ENCODE measurements around the gene UNC119B. TPM values are rescaled to one million over a fixed set of nuclear protein-coding genes. Genes with fewer than 3 reads are reported as not detected.

The UNC119B gene
- total and polyA plus RNA-seq, 4 donors, result 8.6 to 43.2 (median 25.7) TPM

GRCh38 chr12:120698665-120699064, 11.6 kb upstream of the UNC119B start:
- 56 to 70% methylated on average over 3 of the region's 3 CpGs for WGBS, 2 donors
- Histone ChIP-seq H3K27ac (ENCODE audit: low read depth in 1 of 2, low read length in 1 of 2) (peak overlapping the region; percentile 37 to 65), H3K36me3 (ENCODE audit: control insufficient read depth in 4 of 4, insufficient read depth in 4 of 4, low read length in 4 of 4) (peaks cover 39 to 62% (median 46%) of the 10 kb centered on the region in 4 donors), H3K4me1 (ENCODE audit: control insufficient read depth in 5 of 5, insufficient read depth in 5 of 5, low read length in 5 of 5) (peaks cover 0 to 19% (median 0%) of the 10 kb centered on the region in 5 donors), H3K9me3 (ENCODE audit: control insufficient read depth in 4 of 4, insufficient read depth in 3 of 4, low read length in 3 of 4) (no peaks in the 10 kb centered on the region), H3K4me3 (no peak overlapping the region), H3K27me3 (ENCODE audit: control insufficient read depth in 3 of 3, insufficient read depth in 3 of 3, low read length in 2 of 3) (no peaks in the 10 kb centered on the region), H3K9ac (ENCODE audit: insufficient read depth in 1 of 2, low read length in 2 of 2) (no peak overlapping the region)
- no peak for TF ChIP-seq CTCF (IDR thresholded peaks at IDR 0.05; ENCODE audit: control extremely low read depth, extremely low read depth)
- ATAC-seq (ENCODE audit: insufficient read depth, low FRiP score) (no peak), DNase-seq (no peak)

- Histone ChIP-seq H3K27me3 (ENCODE audit: control insufficient read depth in 3 of 3, insufficient read depth in 3 of 3, low read length in 2 of 3) (no peaks in the 10 kb centered on the region), H3K36me3 (ENCODE audit: control insufficient read depth in 4 of 4, insufficient read depth in 4 of 4, low read length in 4 of 4) (peaks cover 35 to 56% (median 43%) of the 10 kb centered on the region in 4 donors), H3K27ac (ENCODE audit: low read depth in 1 of 2, low read length in 1 of 2) (peak overlapping the region in 1 of 2 donors; percentile 69), H3K4me1 (ENCODE audit: control insufficient read depth in 5 of 5, insufficient read depth in 5 of 5, low read length in 5 of 5) (peaks cover 0 to 19% (median 0%) of the 10 kb centered on the region in 5 donors), H3K9me3 (ENCODE audit: control insufficient read depth in 4 of 4, insufficient read depth in 3 of 4, low read length in 3 of 4) (no peaks in the 10 kb centered on the region), H3K9ac (ENCODE audit: insufficient read depth in 1 of 2, low read length in 2 of 2) (no peak overlapping the region), H3K4me3 (no peak overlapping the region)
- DNase-seq (no peak), ATAC-seq (ENCODE audit: insufficient read depth, low FRiP score) (no peak)
- 94 to 95% methylated on average over 7 of the region's 7 CpGs for WGBS, 2 donors
- no peak for TF ChIP-seq CTCF (IDR thresholded peaks at IDR 0.05; ENCODE audit: control extremely low read depth, extremely low read depth)
Measured at GRCh38 chr12:120699553-120699952, 10.7 kb upstream of the UNC119B start.

GRCh38 chr12:120700886-120701285, 9.4 kb upstream of the UNC119B start:
- TF ChIP-seq CTCF (IDR thresholded peaks at IDR 0.05; ENCODE audit: control extremely low read depth, extremely low read depth), result no peak
- H3K36me3 ChIP-seq (ENCODE audit: control insufficient read depth in 4 of 4, insufficient read depth in 4 of 4, low read length in 4 of 4), result peaks cover 23 to 43% (median 35%) of the 10 kb centered on the region in 4 donors
- no peak for ATAC-seq (ENCODE audit: insufficient read depth, low FRiP score)

GRCh38 chr12:120702637-120703036, 7.6 kb upstream of the UNC119B start:
- no peak overlapping the region for H3K9ac ChIP-seq (ENCODE audit: insufficient read depth in 1 of 2, low read length in 2 of 2)
- no peaks in the 10 kb centered on the region for H3K9me3 ChIP-seq (ENCODE audit: control insufficient read depth in 4 of 4, insufficient read depth in 3 of 4, low read length in 3 of 4)
- TF ChIP-seq CTCF (IDR thresholded peaks at IDR 0.05; ENCODE audit: control extremely low read depth, extremely low read depth), result no peak
- no peak overlapping the region for H3K4me3 ChIP-seq
- no peaks in the 10 kb centered on the region for H3K27me3 ChIP-seq (ENCODE audit: control insufficient read depth in 3 of 3, insufficient read depth in 3 of 3, low read length in 2 of 3)
- H3K27ac ChIP-seq (ENCODE audit: low read depth in 1 of 2, low read length in 1 of 2), result no peak overlapping the region
- WGBS, 2 donors, result 94% methylated on average over 1 of the region's 1 CpG
- H3K4me1 ChIP-seq (ENCODE audit: control insufficient read depth in 5 of 5, insufficient read depth in 5 of 5, low read length in 5 of 5), result peaks cover 0 to 19% (median 0%) of the 10 kb centered on the region in 5 donors
- H3K36me3 ChIP-seq (ENCODE audit: control insufficient read depth in 4 of 4, insufficient read depth in 4 of 4, low read length in 4 of 4), result peaks cover 10 to 31% (median 25%) of the 10 kb centered on the region in 4 donors
- DNase-seq (no peak), ATAC-seq (ENCODE audit: insufficient read depth, low FRiP score) (no peak)

More at GRCh38 chr12:120700886-120701285, 9.4 kb upstream of the UNC119B start:
- Histone ChIP-seq H3K9ac (ENCODE audit: insufficient read depth in 1 of 2, low read length in 2 of 2) (no peak overlapping the region), H3K27ac (ENCODE audit: low read depth in 1 of 2, low read length in 1 of 2) (no peak overlapping the region), H3K27me3 (ENCODE audit: control insufficient read depth in 3 of 3, insufficient read depth in 3 of 3, low read length in 2 of 3) (no peaks in the 10 kb centered on the region), H3K4me3 (no peak overlapping the region), H3K4me1 (ENCODE audit: control insufficient read depth in 5 of 5, insufficient read depth in 5 of 5, low read length in 5 of 5) (peaks cover 0 to 19% (median 0%) of the 10 kb centered on the region in 5 donors), H3K9me3 (ENCODE audit: control insufficient read depth in 4 of 4, insufficient read depth in 3 of 4, low read length in 3 of 4) (no peaks in the 10 kb centered on the region)
- 98 to 99% methylated on average over 5 of the region's 5 CpGs for WGBS, 2 donors
- DNase-seq, result no peak
